ENCODE measurements around the gene LNX1. TPM values are rescaled to one million over a fixed set of nuclear protein-coding genes. Genes with fewer than 3 reads are reported as not detected.

The LNX1 gene
- total RNA-seq, 1 experiment from 2014 or later, result 9.3 TPM

DNA sequence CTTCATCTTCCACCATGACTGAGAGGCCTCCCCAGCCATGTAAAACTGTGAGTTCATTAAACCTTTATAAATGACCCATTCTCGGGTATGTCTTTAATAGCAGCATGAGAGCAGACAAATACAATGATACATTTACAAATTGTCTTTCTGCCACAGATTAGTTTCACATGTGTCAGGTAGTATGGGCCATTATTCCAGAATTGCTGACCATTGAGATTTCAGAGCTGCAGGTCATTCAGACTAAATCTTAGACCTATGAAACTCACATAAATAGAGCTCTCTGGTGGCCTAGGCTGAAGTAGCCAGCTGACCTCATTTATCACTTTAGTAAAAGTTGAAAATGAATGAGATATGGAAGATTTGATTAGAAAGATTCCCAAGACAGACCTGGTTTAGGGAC is 108.0 kb downstream of the LNX1 start:
- Histone ChIP-seq H3K4me3 (ENCODE audit: low read depth, low read length) (no peak overlapping the region), H3K4me1 (peaks cover 5% of the 10 kb centered on the region), H3K27me3 (replicated peaks; ENCODE audit: control insufficient read depth, insufficient read depth, low read length) (no peaks in the 10 kb centered on the region), H3K9me3 (no peaks in the 10 kb centered on the region), H3K36me3 (ENCODE audit: control insufficient read depth, insufficient read depth, low read length) (no peaks in the 10 kb centered on the region)
- Mint-ChIP-seq H3K36me3 (ENCODE audit: insufficient read depth, unreplicated experiment) (no peaks in the 10 kb centered on the region), H3K27me3 (ENCODE audit: insufficient read depth, unreplicated experiment) (no peaks in the 10 kb centered on the region), H3K4me3 (ENCODE audit: unreplicated experiment) (no peak overlapping the region), H3K27ac (ENCODE audit: unreplicated experiment) (no peak overlapping the region), H3K4me1 (ENCODE audit: low read depth, unreplicated experiment) (peaks cover 5% of the 10 kb centered on the region), H3K9me3 (ENCODE audit: unreplicated experiment) (no peaks in the 10 kb centered on the region)
- intact Hi-C loops (cut with micrococcal nuclease; ENCODE audit: unreplicated experiment), result no loop called here
- ChIA-PET CTCF (no interaction called here), POLR2A (no interaction called here)
- TF ChIP-seq, protein P1, sequence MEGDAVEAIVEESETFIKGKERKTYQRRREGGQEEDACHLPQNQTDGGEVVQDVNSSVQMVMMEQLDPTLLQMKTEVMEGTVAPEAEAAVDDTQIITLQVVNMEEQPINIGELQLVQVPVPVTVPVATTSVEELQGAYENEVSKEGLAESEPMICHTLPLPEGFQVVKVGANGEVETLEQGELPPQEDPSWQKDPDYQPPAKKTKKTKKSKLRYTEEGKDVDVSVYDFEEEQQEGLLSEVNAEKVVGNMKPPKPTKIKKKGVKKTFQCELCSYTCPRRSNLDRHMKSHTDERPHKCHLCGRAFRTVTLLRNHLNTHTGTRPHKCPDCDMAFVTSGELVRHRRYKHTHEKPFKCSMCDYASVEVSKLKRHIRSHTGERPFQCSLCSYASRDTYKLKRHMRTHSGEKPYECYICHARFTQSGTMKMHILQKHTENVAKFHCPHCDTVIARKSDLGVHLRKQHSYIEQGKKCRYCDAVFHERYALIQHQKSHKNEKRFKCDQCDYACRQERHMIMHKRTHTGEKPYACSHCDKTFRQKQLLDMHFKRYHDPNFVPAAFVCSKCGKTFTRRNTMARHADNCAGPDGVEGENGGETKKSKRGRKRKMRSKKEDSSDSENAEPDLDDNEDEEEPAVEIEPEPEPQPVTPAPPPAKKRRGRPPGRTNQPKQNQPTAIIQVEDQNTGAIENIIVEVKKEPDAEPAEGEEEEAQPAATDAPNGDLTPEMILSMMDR (IDR thresholded peaks at IDR 0.05; ENCODE audit: insufficient read depth in 1 of 2, low read depth in 1 of 2, low read length in 1 of 2, severe bottlenecking in 1 of 2, unreplicated experiment in 1 of 2), result no peak
- BruUV-seq (replicated peaks), result no TSS peak
- DNase-seq, result no peak

DNA sequence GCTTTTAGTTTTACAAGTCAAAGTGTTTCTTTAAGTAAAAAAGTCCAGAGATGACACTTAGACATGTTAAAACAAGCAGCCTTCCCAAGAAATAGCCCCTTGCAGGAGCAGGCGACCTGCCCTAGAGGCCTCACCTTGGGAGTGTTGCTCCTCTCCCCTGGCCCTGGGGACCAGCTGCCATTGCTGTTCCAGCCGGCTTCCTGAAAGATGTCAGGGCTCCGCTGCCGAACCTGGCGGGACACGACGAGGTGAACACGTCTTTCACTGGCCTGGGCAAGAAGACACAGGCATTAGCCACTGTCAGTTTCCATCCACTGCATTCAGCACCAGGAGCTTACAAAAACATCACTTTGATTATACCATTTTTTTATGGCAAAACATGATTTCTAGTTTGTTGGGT is 109.7 kb downstream of the LNX1 start:
- Mint-ChIP-seq H3K27me3 (ENCODE audit: insufficient read depth, unreplicated experiment) (no peaks in the 10 kb centered on the region), H3K36me3 (ENCODE audit: insufficient read depth, unreplicated experiment) (no peaks in the 10 kb centered on the region), H3K9me3 (ENCODE audit: unreplicated experiment) (no peaks in the 10 kb centered on the region), H3K27ac (ENCODE audit: unreplicated experiment) (no peak overlapping the region), H3K4me3 (ENCODE audit: unreplicated experiment) (no peak overlapping the region), H3K4me1 (ENCODE audit: low read depth, unreplicated experiment) (peaks cover 20% of the 10 kb centered on the region)
- DNase-seq, result no peak
- H3K4me1 ChIP-seq, result peaks cover 22% of the 10 kb centered on the region
- no peaks in the 10 kb centered on the region for H3K36me3 ChIP-seq (ENCODE audit: control insufficient read depth, insufficient read depth, low read length)
- H3K27me3 ChIP-seq (replicated peaks; ENCODE audit: control insufficient read depth, insufficient read depth, low read length), result no peaks in the 10 kb centered on the region
- no peaks in the 10 kb centered on the region for H3K9me3 ChIP-seq
- POLR2A ChIA-PET, result no interaction called here
- intact Hi-C loops (cut with micrococcal nuclease; ENCODE audit: unreplicated experiment), result no loop called here
- H3K4me3 ChIP-seq (ENCODE audit: low read depth, low read length), result no peak overlapping the region
- TF ChIP-seq, protein P1 (IDR thresholded peaks at IDR 0.05; ENCODE audit: insufficient read depth in 1 of 2, low read depth in 1 of 2, low read length in 1 of 2, severe bottlenecking in 1 of 2, unreplicated experiment in 1 of 2), result no peak
- CTCF ChIA-PET, result no interaction called here
- BruUV-seq (replicated peaks), result no TSS peak

DNA sequence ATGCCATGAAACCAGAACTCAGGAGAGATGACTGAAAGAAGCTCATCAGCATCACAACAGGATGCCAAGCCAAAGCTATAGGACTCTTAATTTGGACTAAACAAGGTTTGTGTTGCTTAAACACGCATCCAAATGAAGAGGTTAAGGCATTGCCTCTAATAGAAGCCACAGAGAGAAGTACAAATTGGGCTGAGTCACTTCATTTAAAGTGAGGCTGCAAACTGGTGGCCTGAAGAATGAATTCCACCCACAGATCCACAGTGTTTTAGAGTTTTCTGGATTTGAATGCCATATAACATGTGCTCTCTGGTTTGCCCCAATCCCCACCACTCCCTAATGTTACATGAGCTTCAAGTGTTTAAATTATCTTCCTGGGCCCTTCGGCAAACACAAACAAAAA is 110.4 kb downstream of the LNX1 start:
- H3K27ac Mint-ChIP-seq (ENCODE audit: unreplicated experiment), result no peak overlapping the region
- TF ChIP-seq, protein P1 (IDR thresholded peaks at IDR 0.05; ENCODE audit: insufficient read depth in 1 of 2, low read depth in 1 of 2, low read length in 1 of 2, severe bottlenecking in 1 of 2, unreplicated experiment in 1 of 2), result no peak
- no peaks in the 10 kb centered on the region for H3K27me3 Mint-ChIP-seq (ENCODE audit: insufficient read depth, unreplicated experiment)
- intact Hi-C loops (cut with micrococcal nuclease; ENCODE audit: unreplicated experiment), result no loop called here
- peaks cover 28% of the 10 kb centered on the region for H3K4me1 ChIP-seq
- BruUV-seq (replicated peaks), result no TSS peak
- no peak overlapping the region for H3K4me3 Mint-ChIP-seq (ENCODE audit: unreplicated experiment)
- ChIA-PET CTCF (interaction anchor here (0.6 kb wide), 1 partner anchor 161 kb away, joined by 5 read pairs; no protein-coding TSS in a partner anchor), POLR2A (no interaction called here)
- H3K4me3 ChIP-seq (ENCODE audit: low read depth, low read length), result no peak overlapping the region
- H3K36me3 Mint-ChIP-seq (ENCODE audit: insufficient read depth, unreplicated experiment), result no peaks in the 10 kb centered on the region
- no peaks in the 10 kb centered on the region for H3K36me3 ChIP-seq (ENCODE audit: control insufficient read depth, insufficient read depth, low read length)
- no peaks in the 10 kb centered on the region for H3K9me3 ChIP-seq
- H3K9me3 Mint-ChIP-seq (ENCODE audit: unreplicated experiment), result no peaks in the 10 kb centered on the region
- DNase-seq, result no peak
- peaks cover 20% of the 10 kb centered on the region for H3K4me1 Mint-ChIP-seq (ENCODE audit: low read depth, unreplicated experiment)
- H3K27me3 ChIP-seq (replicated peaks; ENCODE audit: control insufficient read depth, insufficient read depth, low read length), result no peaks in the 10 kb centered on the region
